ENCODE data around the gene ADAT1.

DNA sequence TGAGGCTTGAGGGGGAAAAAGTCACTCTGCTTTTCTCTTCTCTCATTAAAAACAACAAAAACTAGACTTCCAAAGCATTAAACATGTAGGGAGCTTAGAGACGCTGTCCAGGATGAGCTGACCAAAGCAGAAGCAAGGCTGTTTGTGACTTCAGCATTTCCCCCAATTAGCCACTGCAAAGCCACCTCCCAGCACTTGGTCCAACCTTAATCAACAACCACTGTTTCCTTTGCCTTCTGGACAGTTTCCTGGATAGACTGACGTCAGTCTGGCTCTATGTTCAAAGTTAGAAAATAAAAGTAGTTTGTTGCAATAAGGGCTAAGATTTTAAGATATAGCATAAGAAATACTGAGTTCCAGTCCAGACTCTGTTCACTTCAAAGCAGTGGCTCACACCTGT is 70.1 kb downstream of the ADAT1 start:
- TF ChIP-seq, protein P1, sequence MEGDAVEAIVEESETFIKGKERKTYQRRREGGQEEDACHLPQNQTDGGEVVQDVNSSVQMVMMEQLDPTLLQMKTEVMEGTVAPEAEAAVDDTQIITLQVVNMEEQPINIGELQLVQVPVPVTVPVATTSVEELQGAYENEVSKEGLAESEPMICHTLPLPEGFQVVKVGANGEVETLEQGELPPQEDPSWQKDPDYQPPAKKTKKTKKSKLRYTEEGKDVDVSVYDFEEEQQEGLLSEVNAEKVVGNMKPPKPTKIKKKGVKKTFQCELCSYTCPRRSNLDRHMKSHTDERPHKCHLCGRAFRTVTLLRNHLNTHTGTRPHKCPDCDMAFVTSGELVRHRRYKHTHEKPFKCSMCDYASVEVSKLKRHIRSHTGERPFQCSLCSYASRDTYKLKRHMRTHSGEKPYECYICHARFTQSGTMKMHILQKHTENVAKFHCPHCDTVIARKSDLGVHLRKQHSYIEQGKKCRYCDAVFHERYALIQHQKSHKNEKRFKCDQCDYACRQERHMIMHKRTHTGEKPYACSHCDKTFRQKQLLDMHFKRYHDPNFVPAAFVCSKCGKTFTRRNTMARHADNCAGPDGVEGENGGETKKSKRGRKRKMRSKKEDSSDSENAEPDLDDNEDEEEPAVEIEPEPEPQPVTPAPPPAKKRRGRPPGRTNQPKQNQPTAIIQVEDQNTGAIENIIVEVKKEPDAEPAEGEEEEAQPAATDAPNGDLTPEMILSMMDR (IDR thresholded peaks at IDR 0.05): no peak
- TF ChIP-seq POLR2A (IDR thresholded peaks at IDR 0.05): no peak
